Colonic mucosa (tissue), 4 donors: ENCODE data around the gene BTBD10. TPM values are rescaled to one million over a fixed set of nuclear protein-coding genes. Genes with fewer than 3 reads are reported as not detected.
"Not testable (repeated sequence)": the region's sequence is repeated elsewhere in the genome, so short reads cannot be mapped to it uniquely, and the experiment has no call there.

Experiments
- DNase-seq: peaks from one replicate; pipeline ENCODE4 v3.0.0-alpha.2; 2020
- H3K27ac ChIP-seq: fragments of 200-600 bp; one replicate; pipeline ENCODE4 v1.8.0; 2021
- H3K27me3 ChIP-seq: fragments of 200-600 bp; one replicate; pipeline ENCODE4 v1.8.0; 2021
- H3K36me3 ChIP-seq: fragments of 200-600 bp; one replicate; pipeline ENCODE4 v1.8.0; 2021
- H3K4me1 ChIP-seq: fragments of 200-600 bp; one replicate; pipeline ENCODE4 v1.8.0; 2021; ENCODE audit warnings: mild to moderate bottlenecking
- H3K4me3 ChIP-seq: fragments of 200-600 bp; one replicate; pipeline ENCODE4 v1.8.0; 2021
- H3K9ac ChIP-seq, 2 donors: one replicate each; pipeline ENCODE4 v1.7.0; 2013; ENCODE audit warnings: control low read depth in 2 of 2, low read depth in 2 of 2, low read length in 2 of 2
- H3K9me3 ChIP-seq: fragments of 200-600 bp; one replicate; pipeline ENCODE4 v1.8.0; 2021
- intact Hi-C: fragments of 100-400 bp; cut with DNase I; formaldehyde crosslinking; loops from one replicate; pipeline ENCODE4 v1.14.1; 2022
- total RNA-seq, 2 donors: library from RNA; stranded (reverse); fragmentation: NEBNext Ultra II Directional in 1 of 2; extraction: Animal tissue kit (Norgen Biotek cat#: 25700) in 1 of 2; gene quantifications; one replicate each; pipeline ENCODE4 v1.2.1, GENCODE V29; 2021
- TF ChIP-seq, protein P1 (sequence below): fragments of 200-600 bp; IDR thresholded peaks from one replicate; pipeline ENCODE4 v1.8.0; 2022; ENCODE audit warnings: antibody characterized with exemption, mild to moderate bottlenecking
- donor health status: healthy.
- donor health status: DM: no; HTN: no; CAD: no.
- donor health status: DM: no; HTN: no; CAD: no.

BTBD10 gene
- total RNA-seq, 2 donors from 2014 or later, result 31.8 to 34.5 TPM

DNA sequence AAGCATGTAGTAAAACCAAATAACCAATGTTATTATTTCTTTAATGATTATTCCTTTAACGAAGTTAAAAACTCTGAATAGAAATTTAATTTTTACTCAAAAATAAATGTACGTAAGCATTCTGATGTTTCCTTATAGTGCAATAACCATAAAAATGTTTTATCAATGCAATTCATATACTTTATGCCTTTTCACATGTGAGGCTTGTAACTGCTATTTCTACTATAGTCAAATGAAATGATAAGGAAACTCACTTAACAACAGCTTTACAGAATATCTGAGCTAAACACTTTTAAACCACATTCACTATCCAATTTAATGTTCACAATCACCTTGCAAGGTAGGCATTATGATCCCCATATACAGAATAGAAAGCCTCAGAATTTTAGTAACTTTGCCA, 17.4 kb downstream of the BTBD10 start:
- no peaks in the 10 kb centered on the region for H3K9me3 ChIP-seq
- no peak overlapping the region for H3K9ac ChIP-seq

DNA sequence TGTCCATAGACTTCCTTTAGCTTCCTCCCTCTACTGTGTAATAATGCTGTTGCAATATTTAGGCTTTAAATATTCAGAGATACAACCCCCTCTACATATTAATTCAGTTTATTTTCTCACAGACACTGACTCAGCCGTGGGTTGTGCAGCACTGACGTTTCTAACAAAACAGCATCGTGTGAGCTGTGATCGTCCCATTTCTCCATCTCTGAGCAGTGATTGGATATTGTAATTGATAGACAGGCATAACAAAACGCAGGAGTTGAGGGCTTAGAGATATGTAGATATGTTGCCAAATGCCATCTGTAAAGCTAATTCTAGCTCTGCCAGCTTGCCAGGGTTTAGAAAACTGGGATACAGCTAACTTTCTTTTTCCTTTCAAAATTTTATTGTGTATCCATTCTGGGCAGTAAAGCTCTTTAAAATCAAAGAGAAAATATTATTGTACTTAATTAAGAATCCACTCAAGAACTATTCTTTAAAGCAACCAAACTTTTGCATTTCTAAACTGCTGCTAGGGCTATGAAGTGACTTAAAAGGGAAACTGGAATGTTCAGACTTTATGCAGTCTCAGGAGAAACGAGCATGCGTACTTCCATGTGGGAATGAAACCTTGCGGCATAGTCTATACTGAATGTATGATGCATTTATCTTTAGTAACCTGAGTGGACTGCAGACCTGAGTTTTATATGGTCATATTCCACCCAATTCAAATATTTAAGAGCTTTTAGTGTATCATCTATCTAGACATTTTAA, 22.7 kb downstream of the BTBD10 start:
- H3K4me3 ChIP-seq, result no peak overlapping the region
- no peaks in the 10 kb centered on the region for H3K36me3 ChIP-seq
- H3K27ac ChIP-seq, result peak overlapping the region; percentile 10
- peak; percentile 39 for DNase-seq
- H3K27me3 ChIP-seq, result no peaks in the 10 kb centered on the region
- intact Hi-C loops, result no loop called here
- no peak overlapping the region for H3K9ac ChIP-seq
- no peaks in the 10 kb centered on the region for H3K4me1 ChIP-seq
- TF ChIP-seq, protein P1, sequence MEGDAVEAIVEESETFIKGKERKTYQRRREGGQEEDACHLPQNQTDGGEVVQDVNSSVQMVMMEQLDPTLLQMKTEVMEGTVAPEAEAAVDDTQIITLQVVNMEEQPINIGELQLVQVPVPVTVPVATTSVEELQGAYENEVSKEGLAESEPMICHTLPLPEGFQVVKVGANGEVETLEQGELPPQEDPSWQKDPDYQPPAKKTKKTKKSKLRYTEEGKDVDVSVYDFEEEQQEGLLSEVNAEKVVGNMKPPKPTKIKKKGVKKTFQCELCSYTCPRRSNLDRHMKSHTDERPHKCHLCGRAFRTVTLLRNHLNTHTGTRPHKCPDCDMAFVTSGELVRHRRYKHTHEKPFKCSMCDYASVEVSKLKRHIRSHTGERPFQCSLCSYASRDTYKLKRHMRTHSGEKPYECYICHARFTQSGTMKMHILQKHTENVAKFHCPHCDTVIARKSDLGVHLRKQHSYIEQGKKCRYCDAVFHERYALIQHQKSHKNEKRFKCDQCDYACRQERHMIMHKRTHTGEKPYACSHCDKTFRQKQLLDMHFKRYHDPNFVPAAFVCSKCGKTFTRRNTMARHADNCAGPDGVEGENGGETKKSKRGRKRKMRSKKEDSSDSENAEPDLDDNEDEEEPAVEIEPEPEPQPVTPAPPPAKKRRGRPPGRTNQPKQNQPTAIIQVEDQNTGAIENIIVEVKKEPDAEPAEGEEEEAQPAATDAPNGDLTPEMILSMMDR, result no peak
- no peaks in the 10 kb centered on the region for H3K9me3 ChIP-seq

More for the DNA sequence above, 17.4 kb downstream of the BTBD10 start:
- TF ChIP-seq, protein P1, result no peak
- Histone ChIP-seq H3K27ac (no peak overlapping the region), H3K4me1 (peaks cover 5% of the 10 kb centered on the region), H3K4me3 (no peak overlapping the region), H3K27me3 (no peaks in the 10 kb centered on the region), H3K36me3 (no peaks in the 10 kb centered on the region)
- no peak for DNase-seq
- intact Hi-C loops, result no loop called here

DNA sequence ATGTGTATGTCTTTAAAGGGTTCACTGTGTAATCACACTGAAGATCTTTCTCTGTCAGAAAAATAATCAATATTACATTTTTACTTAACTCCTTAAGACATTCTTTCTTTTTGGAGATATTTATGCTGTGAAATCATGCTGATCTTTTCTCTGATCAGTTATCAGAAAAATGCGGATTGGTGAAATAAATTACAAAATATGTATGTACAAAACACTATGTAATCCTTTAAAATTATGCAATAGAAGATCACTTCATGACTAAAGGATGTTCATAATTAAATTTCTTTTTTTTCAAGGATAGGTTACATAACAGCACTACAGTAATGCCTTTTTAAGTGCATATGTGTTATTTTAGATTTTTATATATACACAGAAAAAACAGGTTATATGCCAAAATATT, 24.7 kb downstream of the BTBD10 start:
- H3K36me3 ChIP-seq, result no peaks in the 10 kb centered on the region
- H3K9me3 ChIP-seq, result no peaks in the 10 kb centered on the region
- no peak overlapping the region for H3K9ac ChIP-seq
- H3K27me3 ChIP-seq, result no peaks in the 10 kb centered on the region
- H3K4me3 ChIP-seq, result no peak overlapping the region
- no peaks in the 10 kb centered on the region for H3K4me1 ChIP-seq
- DNase-seq, result no peak
- TF ChIP-seq, protein P1, result no peak
- intact Hi-C loops, result no loop called here
- H3K27ac ChIP-seq, result no peak overlapping the region

DNA sequence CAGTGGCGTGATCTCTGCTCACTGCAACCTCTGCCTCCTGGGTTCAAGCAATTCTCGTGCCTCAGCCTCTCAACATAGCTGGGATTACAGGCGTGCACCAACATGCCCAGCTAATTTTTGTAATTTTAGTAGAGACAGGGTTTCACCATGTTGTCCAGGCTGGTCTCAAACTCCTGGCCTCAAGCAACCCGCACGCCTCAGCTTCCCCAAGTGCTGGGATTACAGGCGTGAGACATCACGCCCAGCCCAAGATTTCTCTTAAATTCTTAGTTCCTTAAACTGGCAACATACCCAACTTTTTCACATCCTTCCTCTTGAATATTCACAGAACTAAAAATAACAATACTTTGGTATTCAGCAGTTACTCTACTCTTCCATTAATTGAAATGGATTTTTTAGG, 26.2 kb downstream of the BTBD10 start:
- H3K4me3 ChIP-seq, H3K9me3 ChIP-seq, H3K9ac ChIP-seq, H3K27ac ChIP-seq, H3K36me3 ChIP-seq, H3K27me3 ChIP-seq, H3K4me1 ChIP-seq, DNase-seq, intact Hi-C loops: not testable (repeated sequence)

DNA sequence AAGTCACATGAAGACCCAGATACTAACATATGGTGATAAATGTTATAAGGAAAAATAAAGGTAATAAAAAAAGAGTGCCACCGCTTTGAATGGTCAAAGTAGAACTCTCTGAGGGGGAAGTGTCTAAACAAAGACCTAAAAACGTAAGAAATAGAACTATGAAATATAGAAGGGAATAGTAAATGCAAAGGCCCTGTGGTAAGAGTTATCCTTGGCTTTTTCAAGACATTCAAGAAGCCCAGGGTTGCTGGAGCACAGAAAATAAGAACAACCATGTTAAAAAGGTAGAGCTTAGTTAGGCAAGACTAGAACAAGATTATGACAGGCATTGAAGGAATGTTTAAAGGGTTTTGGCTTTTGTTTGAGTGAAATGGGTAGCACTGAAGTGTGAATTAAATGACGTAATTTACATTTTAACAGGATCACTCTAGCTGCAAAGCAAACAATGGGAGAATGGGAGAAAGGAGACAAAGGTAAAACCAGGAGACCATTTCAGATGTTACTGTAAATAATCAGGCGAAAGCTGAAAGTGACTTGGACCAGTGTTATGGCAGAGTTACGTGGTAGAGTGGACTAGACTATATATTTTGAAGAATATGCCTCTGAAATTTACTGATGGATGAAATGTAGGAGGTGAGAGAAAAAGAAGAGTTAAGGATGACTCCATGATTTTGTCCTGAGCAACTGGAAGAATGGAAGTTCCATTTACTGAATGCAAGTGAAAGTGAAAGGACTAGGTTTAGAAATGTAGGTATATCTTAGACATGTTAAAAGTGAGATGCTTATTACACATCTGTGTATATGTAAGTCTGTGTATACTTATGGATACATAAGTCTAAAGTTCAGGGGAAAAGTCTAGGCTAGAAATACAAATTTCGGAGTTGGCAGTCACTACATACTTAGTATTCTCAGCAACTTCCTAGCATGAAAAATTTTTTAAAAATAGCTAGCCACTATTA, 28.5 kb downstream of the BTBD10 start:
- DNase-seq, result no peak
- Histone ChIP-seq H3K9me3 (no peaks in the 10 kb centered on the region), H3K36me3 (no peaks in the 10 kb centered on the region), H3K4me3 (no peak overlapping the region), H3K9ac (no peak overlapping the region), H3K27ac (no peak overlapping the region), H3K27me3 (no peaks in the 10 kb centered on the region), H3K4me1 (no peaks in the 10 kb centered on the region)
- intact Hi-C loops, result no loop called here
- TF ChIP-seq, protein P1, result no peak
